Measurements from ENCODE around the gene LARP4B. TPM values are rescaled to one million over a fixed set of nuclear protein-coding genes. Genes with fewer than 3 reads are reported as not detected.

Gene LARP4B
- total RNA-seq, 2 experiments from 2014 or later, result 33.1 to 40.2 TPM

GRCh38 chr10:819326-819725, 112.2 kb downstream of the LARP4B start:
- Histone ChIP-seq H3K36me3 (ENCODE audit: insufficient read depth, low read length) (peaks cover 84% of the 10 kb centered on the region), H3K9me3 (ENCODE audit: control insufficient read depth in 1 of 2, insufficient read depth in 1 of 2, low read length in 2 of 2) (no peaks in the 10 kb centered on the region), H3K4me1 (ENCODE audit: insufficient read depth, low read length) (peaks cover 18% of the 10 kb centered on the region), H3K4me3 (ENCODE audit: low read length) (no peak overlapping the region), H3K27ac (ENCODE audit: low read depth in 1 of 2, low read length in 2 of 2) (no peak overlapping the region), H3K27me3 (ENCODE audit: control insufficient read depth in 1 of 2, insufficient read depth in 2 of 2, low read length in 2 of 2) (no peaks in the 10 kb centered on the region)
- no peak for ATAC-seq (ENCODE audit: poor library complexity)
- Mint-ChIP-seq H3K36me3 (ENCODE audit: low read depth) (peaks cover 95% of the 10 kb centered on the region), H3K4me3 (no peak overlapping the region), H3K27me3 (no peaks in the 10 kb centered on the region), H3K4me1 (ENCODE audit: low read depth) (peaks cover 24% of the 10 kb centered on the region), H3K27ac (no peak overlapping the region), H3K9me3 (no peaks in the 10 kb centered on the region)
- CTCF ChIA-PET, result no interaction called here
- POLR2A ChIA-PET, result no interaction called here
- intact Hi-C loops (cut with DNase I, micrococcal nuclease), result no loop called here
- DNase-seq, result no peak
- TF ChIP-seq, protein P1, sequence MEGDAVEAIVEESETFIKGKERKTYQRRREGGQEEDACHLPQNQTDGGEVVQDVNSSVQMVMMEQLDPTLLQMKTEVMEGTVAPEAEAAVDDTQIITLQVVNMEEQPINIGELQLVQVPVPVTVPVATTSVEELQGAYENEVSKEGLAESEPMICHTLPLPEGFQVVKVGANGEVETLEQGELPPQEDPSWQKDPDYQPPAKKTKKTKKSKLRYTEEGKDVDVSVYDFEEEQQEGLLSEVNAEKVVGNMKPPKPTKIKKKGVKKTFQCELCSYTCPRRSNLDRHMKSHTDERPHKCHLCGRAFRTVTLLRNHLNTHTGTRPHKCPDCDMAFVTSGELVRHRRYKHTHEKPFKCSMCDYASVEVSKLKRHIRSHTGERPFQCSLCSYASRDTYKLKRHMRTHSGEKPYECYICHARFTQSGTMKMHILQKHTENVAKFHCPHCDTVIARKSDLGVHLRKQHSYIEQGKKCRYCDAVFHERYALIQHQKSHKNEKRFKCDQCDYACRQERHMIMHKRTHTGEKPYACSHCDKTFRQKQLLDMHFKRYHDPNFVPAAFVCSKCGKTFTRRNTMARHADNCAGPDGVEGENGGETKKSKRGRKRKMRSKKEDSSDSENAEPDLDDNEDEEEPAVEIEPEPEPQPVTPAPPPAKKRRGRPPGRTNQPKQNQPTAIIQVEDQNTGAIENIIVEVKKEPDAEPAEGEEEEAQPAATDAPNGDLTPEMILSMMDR (IDR thresholded peaks at IDR 0.05), result no peak

GRCh38 chr10:818526-819220, 112.8 kb downstream of the LARP4B start:
- TF ChIP-seq, protein P1 (IDR thresholded peaks at IDR 0.05), result no peak
- DNase-seq (no peak), ATAC-seq (ENCODE audit: poor library complexity) (no peak)
- ChIA-PET POLR2A (no interaction called here), CTCF (no interaction called here)
- Histone ChIP-seq H3K27me3 (ENCODE audit: control insufficient read depth in 1 of 2, insufficient read depth in 2 of 2, low read length in 2 of 2) (no peaks in the 10 kb centered on the region), H3K4me3 (ENCODE audit: low read length) (no peak overlapping the region), H3K9me3 (ENCODE audit: control insufficient read depth in 1 of 2, insufficient read depth in 1 of 2, low read length in 2 of 2) (no peaks in the 10 kb centered on the region), H3K4me1 (ENCODE audit: insufficient read depth, low read length) (peaks cover 16% of the 10 kb centered on the region), H3K36me3 (ENCODE audit: insufficient read depth, low read length) (peaks cover 82% of the 10 kb centered on the region), H3K27ac (ENCODE audit: low read depth in 1 of 2, low read length in 2 of 2) (no peak overlapping the region)
- Mint-ChIP-seq H3K4me1 (ENCODE audit: low read depth) (peaks cover 17% of the 10 kb centered on the region), H3K27me3 (no peaks in the 10 kb centered on the region), H3K27ac (no peak overlapping the region), H3K36me3 (ENCODE audit: low read depth) (peaks cover 92% of the 10 kb centered on the region), H3K4me3 (no peak overlapping the region), H3K9me3 (no peaks in the 10 kb centered on the region)
- intact Hi-C loops (cut with DNase I, micrococcal nuclease), result no loop called here

- H3K27ac Mint-ChIP-seq, result no peak overlapping the region
- no peaks in the 10 kb centered on the region for H3K9me3 ChIP-seq (ENCODE audit: control insufficient read depth in 1 of 2, insufficient read depth in 1 of 2, low read length in 2 of 2)
- H3K9me3 Mint-ChIP-seq, result no peaks in the 10 kb centered on the region
These were observed 113.5 kb downstream of the LARP4B start for GRCh38 chr10:818010-818409.

More at GRCh38 chr10:818010-818409, 113.5 kb downstream of the LARP4B start:
- no peak overlapping the region for H3K4me3 ChIP-seq (ENCODE audit: low read length)
- DNase-seq (no peak), ATAC-seq (ENCODE audit: poor library complexity) (no peak)
- Mint-ChIP-seq H3K4me1 (ENCODE audit: low read depth) (peaks cover 11% of the 10 kb centered on the region), H3K4me3 (no peak overlapping the region), H3K36me3 (ENCODE audit: low read depth) (peaks cover 91% of the 10 kb centered on the region), H3K27me3 (no peaks in the 10 kb centered on the region)
- TF ChIP-seq, protein P1 (IDR thresholded peaks at IDR 0.05), result no peak
- H3K27ac ChIP-seq (ENCODE audit: low read depth in 1 of 2, low read length in 2 of 2), result no peak overlapping the region
- intact Hi-C loops (cut with DNase I, micrococcal nuclease), result no loop called here
- CTCF ChIA-PET, result no interaction called here
- H3K36me3 ChIP-seq (ENCODE audit: insufficient read depth, low read length), result peaks cover 81% of the 10 kb centered on the region
- H3K4me1 ChIP-seq (ENCODE audit: insufficient read depth, low read length), result peaks cover 10% of the 10 kb centered on the region
- POLR2A ChIA-PET, result no interaction called here
- no peaks in the 10 kb centered on the region for H3K27me3 ChIP-seq (ENCODE audit: control insufficient read depth in 1 of 2, insufficient read depth in 2 of 2, low read length in 2 of 2)

All from CD4-positive, alpha-beta T cell (primary cell).